K562 treated with DMSO at 1 percent for 4 hours (cell line): ENCODE data around the gene TTPAL. TPM values are rescaled to one million over a fixed set of nuclear protein-coding genes. Genes with fewer than 3 reads are reported as not detected.

ENCODE experiments used
- total RNA-seq: library from RNA; unstranded; fragments of 300-600 nt; gene quantifications from 2 replicates; pipeline ENCODE4 v1.2.3, GENCODE V29; 2022; ENCODE audit not compliant: insufficient read depth

Gene TTPAL, protein sequence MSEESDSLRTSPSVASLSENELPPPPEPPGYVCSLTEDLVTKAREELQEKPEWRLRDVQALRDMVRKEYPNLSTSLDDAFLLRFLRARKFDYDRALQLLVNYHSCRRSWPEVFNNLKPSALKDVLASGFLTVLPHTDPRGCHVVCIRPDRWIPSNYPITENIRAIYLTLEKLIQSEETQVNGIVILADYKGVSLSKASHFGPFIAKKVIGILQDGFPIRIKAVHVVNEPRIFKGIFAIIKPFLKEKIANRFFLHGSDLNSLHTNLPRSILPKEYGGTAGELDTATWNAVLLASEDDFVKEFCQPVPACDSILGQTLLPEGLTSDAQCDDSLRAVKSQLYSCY
- 1.3 and 4.1 TPM in 2 replicates for total RNA-seq

DNA sequence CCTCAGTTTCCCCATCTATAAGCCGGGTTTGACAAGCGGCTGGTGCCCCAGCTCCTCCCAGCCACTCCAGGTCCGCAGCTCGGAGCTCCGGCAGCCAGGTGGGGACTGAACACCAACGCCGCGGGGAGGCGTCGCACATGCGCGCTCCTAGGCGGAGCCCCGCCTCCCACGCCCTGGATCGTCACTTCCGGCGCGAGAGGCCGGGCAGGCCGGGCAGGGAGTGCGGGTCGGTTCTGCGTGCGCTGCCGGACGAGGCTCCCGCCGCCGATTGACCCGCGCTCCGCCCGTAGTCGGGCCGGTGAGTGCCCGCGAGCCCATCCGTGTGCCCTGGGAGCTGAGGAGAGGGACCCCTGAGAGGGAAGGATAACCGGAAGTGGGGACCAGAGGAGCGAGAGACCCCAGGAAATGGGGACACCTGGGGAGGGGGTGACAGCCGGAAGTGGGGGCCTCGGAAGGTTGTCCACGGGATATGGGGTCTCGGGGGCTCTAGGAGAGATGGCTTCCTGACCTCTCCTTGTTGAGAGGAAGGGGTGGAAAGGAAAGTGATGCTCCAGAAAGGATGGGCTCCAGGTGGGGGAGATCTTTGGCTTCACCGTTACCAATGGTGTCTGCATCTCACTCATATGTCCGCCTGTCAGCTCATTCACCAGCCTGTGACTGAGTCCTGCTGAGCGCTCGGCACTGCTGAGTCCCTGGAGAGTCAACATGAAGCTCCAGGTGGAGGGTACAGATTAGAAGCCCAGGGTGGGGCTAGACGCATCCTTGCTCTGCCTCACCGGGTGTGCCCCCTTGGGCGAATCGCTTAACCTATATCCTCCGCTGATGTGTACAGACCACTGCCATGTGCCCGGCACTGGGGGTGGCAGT, at the start of gene TTPAL:
TSS of gene TTPAL (plus strand) at position 181 of the 867 bp plus-strand sequence. CDS start 4,126 bp downstream, outside the sequence.

DNA sequence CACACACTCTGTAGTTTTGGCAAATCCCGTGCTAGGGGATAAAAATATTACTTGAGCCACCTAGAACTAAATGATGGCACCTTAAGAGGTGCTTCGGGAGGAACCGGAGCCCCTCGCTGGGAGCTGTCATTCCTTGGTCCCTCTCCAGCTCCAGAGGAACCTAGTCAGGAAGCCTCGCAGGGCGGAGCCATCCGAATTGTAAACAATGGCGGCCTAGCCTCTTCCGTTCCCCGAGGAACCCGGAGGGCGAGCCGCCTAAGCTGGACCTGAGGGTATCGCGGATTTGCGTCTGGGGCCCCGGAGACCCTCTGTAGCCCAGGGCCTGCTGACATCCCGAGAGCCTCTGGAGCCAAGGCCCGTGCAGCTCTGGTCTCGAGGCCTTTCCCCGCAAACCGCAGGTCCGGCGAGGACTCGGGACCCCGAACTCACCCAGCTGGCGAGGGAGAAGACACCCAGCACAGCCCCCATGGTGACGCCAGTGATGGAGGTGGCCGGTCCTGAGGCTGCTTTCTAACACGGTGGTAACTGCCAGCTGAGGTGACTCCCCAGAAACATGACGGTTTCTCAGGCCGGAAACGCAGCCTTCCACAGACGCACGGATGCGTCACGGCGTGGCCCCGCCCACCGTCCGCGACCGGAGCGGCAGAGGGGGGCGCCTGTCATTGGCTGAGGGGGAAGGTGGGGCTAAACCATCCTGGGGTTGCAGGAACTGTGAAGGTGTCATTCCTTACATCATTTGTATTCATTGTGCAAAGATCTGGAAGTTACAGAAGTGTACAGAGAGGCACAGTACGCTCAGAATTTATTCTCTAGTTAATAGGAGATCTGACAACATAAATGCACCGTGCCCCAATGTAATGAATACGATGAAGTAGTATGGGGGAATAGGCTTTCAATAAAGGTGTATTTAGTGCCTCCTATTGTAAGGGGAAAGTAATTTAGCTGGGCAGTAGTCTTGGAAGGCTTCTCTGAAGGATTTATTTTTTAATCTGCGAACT, 46.1 kb downstream of the TTPAL start, which contains the start of gene SERINC3:
TSS of gene SERINC3 (minus strand) at position 587 of the 998 bp plus-strand sequence. CDS start at position 468, 119 bp downstream.

Other genes with a start within 250 kb of the TTPAL start
- 0.52 and 1.4 TPM in 2 replicates for gene GDAP1L1, start 228.6 kb upstream of the TTPAL start, total RNA-seq
- gene FITM2, start 164.7 kb upstream of the TTPAL start, total RNA-seq, result 2.0 and 2.1 TPM in 2 replicates
- not detected in 2 replicates for gene R3HDML, start 138.8 kb upstream of the TTPAL start, total RNA-seq
- 0.35 TPM in 1 of 2 replicates, not detected in the other for gene HNF4A, start 120.2 kb upstream of the TTPAL start, total RNA-seq
- 40.5 and 50.9 TPM in 2 replicates for gene SERINC3, start 46.2 kb downstream of the TTPAL start, total RNA-seq
- 4.5 and 6.1 TPM in 2 replicates for gene PKIG, start 106.7 kb downstream of the TTPAL start, total RNA-seq
- gene ADA, start 175.8 kb downstream of the TTPAL start, total RNA-seq, result 2.7 and 2.8 TPM in 2 replicates
- gene CCN5, start 239.5 kb downstream of the TTPAL start, total RNA-seq, result not detected in 2 replicates